NCI-H1105 treated with DMSO at 0.1 percent for 48 hours (cell line): Measurements from ENCODE around the gene SERPINA10.
"Not testable (repeated sequence)": the region's sequence is repeated elsewhere in the genome, so short reads cannot be mapped to it uniquely, and the experiment has no call there.

Experiments
- DNase-seq: peaks from one replicate; lab custom pipeline; 2025; lab: John Stamatoyannopoulos, UW

The SERPINA10 gene

DNA sequence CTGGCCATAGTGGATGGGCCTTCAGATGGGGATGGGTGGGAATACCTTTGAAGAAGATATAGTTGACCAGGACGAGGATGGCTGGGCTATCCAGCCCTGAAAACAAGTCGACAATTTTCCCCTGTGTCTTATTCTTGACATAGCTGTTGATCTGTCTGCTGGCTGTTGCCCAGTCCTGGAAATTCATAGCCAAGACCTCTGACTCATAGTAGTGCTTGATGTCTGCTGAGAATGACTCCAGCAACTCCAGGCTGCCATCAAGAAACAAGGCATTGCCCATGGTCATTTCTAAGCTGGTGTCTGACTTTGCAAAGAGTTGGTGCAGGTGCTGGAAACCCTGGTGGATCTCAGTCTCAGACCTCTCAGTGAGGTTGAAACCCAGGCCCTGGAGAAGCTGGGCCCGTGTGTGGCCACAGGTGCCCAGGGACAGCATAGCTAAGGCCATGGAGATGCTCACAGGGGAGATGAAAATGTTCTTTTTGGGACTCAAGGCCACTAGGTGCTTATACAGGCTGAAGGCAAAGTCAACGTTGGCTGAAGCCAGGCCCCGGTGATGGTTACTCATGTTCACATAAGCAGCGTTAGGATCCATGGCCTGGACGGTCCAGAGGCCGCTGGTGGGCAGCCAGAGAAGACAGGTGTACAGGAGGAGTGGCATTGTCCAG, 21.1 kb upstream of the SERPINA10 start:
- DNase-seq, result no peak

DNA sequence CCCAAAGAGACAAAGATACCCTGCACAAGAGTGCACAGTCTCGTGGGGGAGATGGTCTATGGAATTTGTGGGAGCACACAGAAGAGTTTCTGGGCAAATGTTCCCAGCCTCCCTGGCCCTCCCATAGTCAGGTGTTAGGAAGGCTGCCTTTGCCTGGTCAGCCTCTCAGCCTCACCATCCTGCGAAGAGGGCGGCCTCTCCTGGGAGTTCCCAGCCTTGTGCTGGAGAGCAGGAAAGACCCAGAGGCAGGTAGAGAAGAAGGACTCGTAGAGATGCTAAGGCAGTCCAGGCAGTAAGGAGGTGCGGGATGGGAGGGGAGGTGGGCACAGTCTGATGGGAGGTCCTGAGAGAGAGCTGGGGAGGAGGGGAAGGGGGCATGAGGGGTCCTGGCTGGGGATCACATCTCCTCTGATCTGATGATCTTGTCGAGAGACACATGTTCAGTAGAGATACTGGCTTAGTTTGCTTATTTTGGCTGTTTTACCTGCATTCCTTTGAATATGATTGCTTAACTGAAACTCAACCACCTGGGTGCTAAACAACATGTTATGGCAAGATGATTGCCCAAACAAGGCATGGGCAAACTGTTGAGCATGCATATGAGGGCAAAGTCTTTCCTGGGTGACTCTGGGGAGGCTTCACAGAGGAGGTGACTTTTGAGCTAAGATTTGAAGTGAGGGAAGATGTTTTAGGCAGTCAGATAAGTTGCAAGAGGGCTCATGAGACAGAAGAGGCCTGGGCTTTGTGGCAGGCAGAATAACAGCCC, 19.6 kb upstream of the SERPINA10 start:
- no peak for DNase-seq

DNA sequence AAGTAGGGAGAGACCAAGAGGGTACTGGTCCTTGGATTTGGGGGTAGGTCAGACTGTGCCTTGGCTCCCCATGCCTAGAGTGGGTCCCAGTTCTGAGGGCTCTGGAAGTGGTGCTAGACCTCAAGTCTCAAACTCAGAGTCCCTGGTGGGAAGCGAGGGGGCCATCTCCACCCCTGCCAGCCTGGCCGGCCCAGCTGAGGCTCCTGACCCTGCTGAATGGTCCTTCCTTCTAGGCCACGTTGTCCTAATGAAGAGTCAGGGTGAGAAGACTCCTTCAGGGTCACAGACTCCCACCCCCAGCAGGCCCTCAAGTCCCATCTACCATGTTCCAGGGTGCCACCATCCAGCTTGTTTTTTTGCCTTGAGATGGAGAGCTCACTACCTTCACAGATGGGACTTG, 17.2 kb upstream of the SERPINA10 start:
- DNase-seq, result no peak

DNA sequence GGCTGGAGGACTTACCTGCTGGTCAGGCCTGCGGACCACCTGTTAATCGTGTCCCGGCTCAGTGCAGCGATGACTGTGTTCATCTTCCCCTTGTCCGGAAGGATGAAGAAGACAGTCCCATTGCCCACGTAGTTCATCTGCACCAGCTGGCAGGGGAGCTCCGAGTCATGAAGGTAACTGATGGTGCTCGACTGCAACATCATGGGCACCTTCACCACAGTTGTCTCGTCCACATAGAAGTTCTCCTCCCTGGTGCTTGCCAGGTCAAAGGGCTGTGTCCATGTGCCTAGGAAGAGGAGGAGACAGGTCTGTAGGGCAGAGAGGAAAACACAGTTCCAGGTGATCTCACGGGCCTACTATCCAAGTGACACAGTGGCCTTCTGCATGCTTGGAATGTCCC, 16.7 kb upstream of the SERPINA10 start:
- no peak for DNase-seq

DNA sequence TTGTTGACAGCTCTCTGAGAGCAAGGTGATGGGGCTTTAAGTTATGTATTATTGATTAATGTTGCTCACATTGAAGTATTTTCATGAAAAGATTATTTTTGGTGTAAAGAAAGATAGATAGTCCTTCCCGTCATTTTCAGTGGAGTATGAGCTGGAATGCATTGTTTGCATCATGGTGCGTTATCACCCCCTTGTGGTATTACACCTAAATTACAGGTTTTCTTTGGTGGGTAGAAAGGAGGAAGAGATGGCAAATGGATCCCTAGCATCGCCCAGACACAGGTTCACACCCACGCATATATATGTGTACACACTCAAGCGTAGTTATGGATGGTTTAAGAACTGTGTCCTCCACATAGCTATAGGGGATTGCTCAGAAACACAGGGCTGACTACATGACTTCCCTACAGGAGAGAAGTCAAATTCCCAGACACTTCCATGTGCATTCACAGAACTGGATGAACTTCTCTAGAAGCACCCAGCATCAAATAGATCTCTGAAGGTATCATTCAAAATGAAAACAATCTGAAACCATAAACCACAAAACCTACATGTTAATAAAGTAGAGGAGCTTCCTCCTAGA, 14.4 kb upstream of the SERPINA10 start:
- DNase-seq, result no peak

DNA sequence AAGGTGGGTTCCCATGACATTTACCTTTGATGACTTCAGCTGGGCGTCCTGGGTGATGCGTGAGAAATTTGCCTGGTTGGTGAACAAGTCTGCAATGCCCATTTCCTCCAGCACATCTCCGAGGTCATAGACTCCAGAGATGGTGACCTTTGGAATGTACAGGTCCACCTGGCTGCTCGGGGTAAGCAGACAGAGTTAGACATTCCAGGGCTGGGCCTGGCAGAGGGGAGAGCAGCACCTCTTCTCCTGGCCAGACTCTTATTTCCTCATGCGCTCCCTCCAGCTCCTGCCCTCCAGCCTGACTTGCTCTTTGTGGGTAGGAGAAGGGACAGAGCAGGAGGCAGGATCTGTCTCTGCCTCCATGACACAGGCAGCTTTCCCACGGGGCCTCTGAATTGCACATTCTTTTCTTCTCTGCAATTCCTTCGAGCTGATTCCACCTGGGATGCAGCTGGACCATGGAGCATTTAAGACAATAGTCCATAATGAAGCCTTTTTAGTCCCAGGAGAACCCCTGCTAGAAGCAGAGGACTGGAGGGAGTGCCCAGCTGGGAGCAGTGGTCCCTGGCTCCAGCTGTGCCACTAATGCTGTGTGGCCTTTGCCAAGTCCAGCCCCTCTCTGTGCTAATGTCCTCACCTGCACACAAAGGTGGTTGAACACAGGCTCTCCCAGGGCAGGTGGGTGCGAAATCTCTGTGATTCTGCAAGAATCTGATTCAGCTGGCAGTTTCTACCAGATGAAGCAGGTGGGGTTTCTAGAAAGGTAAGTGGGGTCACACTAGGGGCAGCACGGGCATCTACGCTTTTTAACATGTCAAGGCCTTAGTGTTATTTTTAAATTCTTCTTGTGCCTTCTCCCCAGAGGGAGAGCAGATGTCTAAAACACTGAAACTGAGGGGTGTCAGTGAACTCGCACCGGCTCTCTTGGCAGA, 13.2 kb upstream of the SERPINA10 start:
- no peak for DNase-seq

DNA sequence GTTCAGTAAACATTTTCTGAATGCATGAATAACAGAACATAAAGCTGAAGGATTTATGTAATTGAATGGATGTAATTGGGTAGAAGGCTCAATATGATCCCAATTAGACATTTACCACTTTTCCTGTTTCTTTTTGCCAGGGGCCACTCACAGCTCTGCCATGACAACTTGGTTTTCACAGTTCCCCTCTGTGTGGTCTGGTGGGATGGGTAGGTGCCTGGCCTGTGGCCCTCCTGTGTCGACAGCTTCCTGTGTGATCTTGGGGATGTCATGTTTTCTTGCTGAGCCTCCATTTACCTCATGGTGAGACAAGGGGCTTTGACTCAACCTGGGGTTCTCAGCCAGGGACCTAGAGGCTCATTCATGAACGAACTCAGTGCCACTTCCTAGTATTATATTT, 12.6 kb upstream of the SERPINA10 start:
- DNase-seq, result no peak

DNA sequence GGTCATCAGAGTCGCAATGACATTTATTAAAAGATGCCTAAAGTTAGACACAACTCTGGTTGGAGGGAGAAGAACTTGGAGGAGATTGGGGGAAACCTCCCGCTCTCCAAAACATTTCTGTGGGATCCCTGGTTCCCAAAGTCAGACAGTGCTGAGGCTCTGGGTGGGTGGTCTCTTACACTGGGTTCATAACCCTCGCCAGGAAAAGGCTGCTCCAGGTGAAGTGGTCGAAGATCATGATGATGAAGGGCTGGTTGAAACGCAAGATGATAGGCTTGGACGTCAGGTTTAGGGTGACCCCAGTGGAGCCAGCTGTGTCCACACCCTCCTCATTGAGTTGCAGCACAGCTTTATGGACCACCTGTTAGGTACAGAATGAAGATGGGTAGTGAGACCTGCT, 11.2 kb upstream of the SERPINA10 start:
- no peak for DNase-seq

DNA sequence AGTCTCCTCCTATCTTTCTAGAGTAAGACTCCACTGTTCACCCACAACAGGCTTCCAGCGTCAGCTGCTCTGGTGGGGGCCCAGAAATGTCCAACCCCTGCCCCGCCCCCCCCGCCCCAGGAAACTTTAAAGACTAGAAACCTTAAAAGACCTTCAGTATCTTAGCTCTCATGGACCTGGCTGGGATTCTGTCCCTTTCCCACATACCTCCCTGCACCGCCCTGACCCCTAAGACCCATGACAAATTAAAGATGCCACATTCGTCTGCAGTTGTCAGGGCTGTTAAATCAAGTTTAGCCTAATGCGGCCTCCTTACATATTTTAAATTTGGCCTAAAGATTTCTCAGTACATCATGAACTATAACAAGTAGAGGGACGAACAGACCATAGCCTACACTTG, 10.0 kb upstream of the SERPINA10 start:
- DNase-seq, result no peak

DNA sequence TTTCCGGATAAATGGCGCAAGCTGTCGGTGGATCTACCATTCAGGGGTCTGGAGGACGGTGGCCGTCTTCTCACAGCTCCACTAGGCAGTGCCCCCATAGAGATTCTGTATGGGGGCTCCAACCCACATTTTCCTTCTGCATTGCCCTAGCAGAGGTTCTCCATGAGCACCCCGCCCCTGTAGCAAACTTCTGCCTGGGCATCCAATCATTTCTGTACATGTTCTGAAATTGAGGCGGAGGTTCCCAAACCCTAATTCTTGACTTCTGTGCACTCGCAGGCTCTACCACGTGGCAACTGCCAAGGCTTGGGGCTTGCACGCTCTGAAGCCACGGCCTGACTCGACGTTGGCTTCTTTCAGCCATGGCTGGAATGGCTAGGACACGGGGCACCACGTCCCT, 5.1 kb upstream of the SERPINA10 start:
- DNase-seq, result no peak

DNA sequence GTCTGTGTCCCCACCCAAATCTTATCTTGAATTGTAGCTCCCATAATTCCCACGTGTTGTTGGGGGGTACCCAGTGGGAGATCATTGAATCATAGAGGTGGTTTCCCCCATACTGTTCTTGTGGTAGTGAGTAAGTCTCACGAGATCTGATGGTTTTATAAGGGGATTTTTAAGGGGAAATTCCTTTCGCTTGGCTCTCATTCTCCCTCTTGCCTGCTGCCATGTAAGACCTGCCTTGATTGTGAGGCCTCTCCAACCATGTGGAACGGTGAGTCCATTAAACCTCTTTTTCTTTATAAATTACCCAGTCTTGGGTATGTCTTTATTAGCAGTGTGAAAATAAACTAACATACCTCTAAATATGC, 3.1 kb upstream of the SERPINA10 start:
- DNase-seq, result not testable (repeated sequence)

DNA sequence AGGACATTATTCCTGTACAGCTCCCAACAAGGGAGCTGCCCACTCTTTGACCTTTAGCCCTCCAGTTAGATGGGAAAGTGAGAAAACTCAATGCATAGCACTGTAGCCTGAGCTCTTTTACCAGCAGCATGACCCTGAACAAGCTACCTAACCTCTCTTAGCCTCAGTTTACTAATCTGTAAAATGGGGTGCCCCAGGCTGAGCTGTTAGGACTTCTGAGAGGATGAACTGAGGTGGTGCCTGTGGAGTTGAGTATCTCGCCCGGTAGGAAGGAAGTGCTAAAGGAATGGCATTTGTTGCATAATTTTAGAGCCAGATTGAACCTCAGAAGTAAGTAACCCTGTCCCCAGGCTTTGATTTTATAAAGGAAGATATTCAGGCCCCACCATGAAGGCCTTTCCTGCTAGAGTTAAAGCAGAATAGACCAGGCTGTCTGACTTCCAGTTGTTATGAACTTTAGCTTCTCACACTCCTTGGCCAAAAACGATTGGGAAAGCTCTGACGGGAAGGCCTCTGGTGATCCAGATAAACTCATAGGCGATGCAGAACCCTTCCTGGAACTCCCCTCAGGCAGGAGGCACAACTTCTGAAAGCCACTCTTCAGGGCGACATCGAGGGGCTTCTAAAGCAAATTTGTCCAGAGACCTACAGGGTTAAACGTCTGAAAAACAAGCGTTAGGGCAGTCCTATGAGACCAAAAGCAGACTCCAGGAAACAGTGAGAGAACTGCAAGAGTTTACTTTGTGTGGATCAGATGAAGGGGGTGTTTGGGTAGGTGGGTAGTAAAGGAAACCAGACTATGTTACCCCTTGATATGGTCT, 2.5 kb upstream of the SERPINA10 start:
- no peak for DNase-seq

DNA sequence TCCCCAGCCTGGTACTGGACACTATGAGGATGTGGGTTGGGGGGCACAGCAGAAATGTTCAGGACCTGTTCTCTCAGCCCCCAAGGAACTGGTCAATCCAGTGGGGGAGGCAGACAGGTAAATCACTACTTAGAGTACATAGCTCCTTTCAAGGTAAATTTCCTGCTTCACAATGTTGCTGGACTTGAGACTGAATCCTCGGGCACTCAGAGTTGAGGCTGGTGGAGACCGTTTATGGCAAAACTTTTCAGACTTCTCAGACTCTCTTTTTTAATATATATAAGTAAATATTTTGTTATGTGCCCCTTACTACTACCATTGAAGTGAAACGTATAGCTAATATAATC, 483 bp upstream of the SERPINA10 start:
- no peak for DNase-seq

DNA sequence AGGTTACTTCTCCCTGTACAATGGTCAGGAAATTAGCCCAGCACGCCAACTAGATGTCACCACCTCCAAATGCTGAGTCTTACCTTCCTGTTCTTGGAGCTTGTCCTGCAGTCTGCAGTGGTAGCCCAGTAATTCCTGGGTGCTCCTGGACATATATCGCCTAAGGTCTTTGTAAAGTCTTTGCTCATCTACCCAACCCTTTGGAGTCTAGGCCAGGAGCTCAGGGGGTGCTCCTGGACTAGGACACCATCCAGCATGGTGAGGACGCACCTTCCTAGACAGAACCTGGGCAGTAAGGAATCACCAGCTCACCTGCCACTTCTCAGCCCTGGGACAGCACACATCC, 569 bp downstream of the SERPINA10 start:
- DNase-seq, result no peak

DNA sequence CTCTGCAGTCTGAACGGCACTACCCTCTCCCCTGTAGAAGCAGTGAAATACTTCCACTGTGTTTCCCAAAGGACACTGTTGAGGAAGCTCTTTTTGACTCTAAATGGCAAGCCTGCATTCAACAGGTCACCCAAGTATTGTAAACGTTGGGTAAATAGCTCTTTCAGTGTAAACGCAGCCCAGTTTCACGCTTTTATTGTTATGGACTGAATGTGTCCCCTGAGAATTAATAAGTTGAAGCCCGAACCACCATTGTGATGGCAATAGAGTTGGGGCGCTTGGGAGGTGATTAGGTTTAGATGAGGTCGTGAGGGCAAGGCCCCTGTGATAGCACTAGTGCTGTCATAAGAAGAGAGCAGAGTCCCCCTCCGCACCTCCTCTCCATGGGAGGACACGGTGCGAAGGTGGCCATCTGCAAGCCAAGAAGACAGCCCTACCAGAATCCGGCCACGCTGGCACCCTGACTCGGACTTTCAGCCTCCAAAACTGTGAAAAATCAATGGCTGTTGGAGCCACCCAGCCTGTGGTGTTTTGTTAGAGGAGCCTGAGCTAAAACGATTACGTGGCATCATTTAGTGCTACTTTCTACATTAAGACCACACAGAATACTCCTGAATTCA, 1.1 kb downstream of the SERPINA10 start:
- DNase-seq, result no peak

DNA sequence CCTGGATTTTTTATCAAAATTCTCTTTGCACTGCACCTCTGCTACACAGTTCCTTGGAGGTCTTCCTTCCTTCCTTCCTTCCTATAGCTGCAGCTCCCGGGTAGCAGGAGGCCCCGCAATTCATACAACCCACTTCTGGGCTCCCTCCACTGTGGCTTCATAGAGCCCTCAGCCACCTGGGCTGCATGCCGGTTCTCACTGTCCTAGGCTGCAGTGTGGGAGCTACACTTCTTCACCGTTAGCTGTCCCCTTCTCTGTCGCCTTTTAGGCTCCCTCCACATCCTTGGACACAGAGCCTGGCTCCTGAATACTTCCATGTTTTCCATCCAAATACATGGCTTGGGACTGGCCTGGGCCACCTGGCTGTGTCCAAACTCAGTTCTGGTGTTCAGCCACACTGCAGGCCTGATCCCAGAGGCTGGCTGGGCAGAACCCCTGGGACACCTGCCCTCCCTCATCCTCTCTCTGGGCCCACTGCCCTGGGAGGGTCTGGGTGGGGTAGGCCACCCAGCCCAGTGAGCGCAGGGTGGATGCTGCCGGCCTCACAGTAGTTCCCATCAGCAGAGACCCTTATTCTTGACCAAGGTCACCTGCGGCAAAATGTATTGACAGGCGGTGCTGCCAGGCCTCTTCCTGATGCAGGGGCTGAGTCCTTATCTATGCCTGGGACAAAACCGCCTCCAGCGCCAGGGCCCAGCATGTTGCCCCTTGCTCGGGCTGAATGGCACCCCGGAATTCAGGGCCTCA, 1.7 kb downstream of the SERPINA10 start:
- no peak for DNase-seq

DNA sequence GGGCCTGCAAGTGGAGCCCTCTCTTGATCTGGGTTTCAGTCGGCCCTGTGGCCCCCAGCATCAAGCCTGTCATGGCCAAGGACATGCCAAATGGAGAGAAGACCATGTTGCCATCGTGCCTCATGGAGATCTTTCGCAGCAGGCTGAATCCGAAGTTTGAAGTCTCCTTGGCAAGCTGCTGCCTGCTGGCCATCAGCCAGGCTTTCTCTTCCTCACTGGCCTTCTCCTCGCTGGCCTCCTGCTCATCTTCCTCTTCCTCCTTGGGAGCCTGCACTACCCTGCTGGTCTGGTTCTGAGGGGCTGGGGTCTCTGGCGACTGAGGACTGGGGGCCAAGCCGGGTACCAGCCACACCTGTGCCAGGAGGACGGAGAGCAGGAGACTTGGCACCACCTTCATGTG, 2.9 kb downstream of the SERPINA10 start:
- no peak for DNase-seq

DNA sequence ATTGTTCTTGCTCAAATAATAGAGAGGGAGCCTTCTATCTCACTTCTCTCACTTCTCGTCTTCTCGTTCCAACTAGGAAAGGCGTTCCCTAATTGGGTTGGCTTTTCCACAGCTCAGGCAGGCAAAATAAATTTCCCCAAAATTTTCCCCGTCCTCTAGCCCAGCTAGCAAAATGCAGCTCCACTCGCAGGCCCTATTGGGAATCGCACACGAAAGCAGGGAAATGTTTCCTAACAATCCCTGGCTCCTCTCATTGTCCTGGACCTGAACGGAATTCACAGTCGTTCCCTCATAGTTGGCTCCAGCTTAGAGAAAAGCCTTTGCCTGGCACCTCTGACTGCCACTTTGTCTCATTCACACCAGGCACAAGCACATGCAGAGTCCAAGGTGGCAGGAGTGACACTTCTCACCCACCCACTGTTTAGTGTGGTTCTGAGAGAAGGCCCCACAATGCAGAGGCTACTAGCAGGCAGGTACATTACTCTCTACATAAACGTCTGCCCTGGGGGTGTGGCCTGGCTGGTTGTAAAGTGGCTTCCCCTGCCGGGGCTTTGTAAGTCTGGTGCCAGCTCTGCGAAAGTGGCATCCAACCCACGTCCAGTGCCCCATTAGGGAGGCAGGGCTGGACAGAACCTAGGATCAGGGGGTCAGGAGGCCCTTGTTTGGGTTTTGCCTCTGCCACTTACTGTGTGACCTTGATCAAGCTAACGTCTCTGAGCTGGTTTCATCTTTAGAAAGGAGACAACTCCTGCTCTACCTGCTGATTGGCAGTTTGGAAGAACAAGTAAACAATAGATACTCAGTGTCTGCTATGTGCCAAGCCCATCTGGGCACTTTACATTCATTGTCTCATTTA, 4.2 kb downstream of the SERPINA10 start:
- no peak for DNase-seq

DNA sequence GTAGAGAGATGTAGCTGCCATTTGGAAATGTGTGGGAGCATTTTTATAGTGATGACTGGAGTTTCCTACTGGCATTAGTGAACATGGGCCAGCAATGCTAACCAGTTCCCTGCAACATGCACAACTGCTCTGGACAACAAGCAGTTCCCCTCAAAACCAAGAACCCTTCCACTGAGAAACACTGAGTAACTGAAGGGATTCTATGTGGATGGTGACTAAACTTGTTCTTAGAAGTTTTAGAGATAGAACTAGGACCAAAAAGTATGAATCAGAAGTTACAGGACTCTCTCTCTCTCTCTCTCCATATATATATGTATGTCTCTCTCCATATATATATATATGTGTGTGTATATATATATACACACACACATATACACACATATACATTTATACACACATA, 7.9 kb downstream of the SERPINA10 start:
- no peak for DNase-seq

DNA sequence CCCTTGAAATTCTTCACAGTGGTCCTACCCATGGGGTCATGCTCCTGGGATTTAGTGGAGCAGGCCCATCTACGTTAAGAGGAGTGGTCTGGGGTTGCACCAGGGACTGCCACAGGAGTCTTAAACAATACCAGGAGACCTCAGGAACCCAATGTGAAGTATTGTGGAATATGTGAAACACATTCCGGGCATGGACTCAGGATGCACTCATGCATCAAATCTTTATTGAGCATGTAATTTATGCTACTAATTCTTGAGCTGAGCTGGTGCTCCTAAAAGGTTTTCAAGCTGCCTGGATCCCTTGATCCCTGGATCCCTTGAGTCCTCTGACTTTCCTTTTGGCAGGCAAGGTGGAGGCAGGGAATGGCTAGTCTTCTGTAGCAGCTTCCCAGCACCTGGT, 8.8 kb downstream of the SERPINA10 start:
- no peak for DNase-seq
